Measurements from ENCODE around the gene SLC2A8. TPM values are rescaled to one million over a fixed set of nuclear protein-coding genes. Genes with fewer than 3 reads are reported as not detected.
A peak's percentile ranks its signal among the peaks of the same experiment; 100 is the strongest.

SLC2A8 gene
- total and polyA plus RNA-seq, 2 donors (not counting 1 experiment from before 2014, with no cell fraction given), result 8.3 to 14.2 TPM

DNA sequence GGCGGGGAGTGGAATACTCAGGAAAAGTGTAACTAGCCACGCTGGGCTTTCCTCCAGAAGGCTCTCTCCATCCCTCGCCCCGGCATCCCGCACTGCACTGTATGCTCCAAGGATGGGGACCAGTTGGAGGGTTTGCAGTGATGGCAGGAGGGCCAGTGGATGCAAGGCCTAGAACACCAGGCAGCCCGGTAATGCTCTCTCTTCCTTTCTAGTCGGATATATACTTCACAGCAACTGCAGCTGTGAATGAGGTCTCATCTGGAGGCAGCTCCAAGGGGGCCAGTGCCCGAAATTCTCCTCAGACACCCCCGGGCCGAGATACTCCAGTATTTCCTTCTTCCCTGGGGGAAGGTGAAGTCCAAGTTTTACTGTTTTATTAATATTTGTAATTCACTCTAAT lies 10.0 kb upstream of the SLC2A8 start:
- ATAC-seq (ENCODE audit: low read depth), result no peak
- DNase-seq, result no peak
- TF ChIP-seq EZH2 (IDR thresholded peaks at IDR 0.05; ENCODE audit: borderline replicate concordance, insufficient read depth, low read depth, low read length, poor library complexity, severe bottlenecking) (no peak), CTCF (IDR thresholded peaks at IDR 0.05) (no peak)
- H3K27ac ChIP-seq (ENCODE audit: low read length in 2 of 2), result no peak overlapping the region
- H3K4me3 Mint-ChIP-seq, result no peak overlapping the region
- WGBS (ENCODE audit: insufficient coverage), result 98% methylated on average over 6 of the region's 10 CpGs
- H3K27me3 Mint-ChIP-seq, result peaks cover 27% of the 10 kb centered on the region
- no peaks in the 10 kb centered on the region for H4K20me1 ChIP-seq (ENCODE audit: control insufficient read depth, insufficient read depth, low read length, poor library complexity, severe bottlenecking)
- no peak overlapping the region for H3K27ac Mint-ChIP-seq
- no peaks in the 10 kb centered on the region for H3K36me3 ChIP-seq (replicated peaks in 1 of 2; ENCODE audit: control extremely low read depth in 1 of 2, control insufficient read depth in 1 of 2, extremely low read depth in 1 of 2, insufficient read depth in 2 of 2, low read length in 1 of 2)
- H3K9ac ChIP-seq (ENCODE audit: low read length), result no peak overlapping the region
- H3K9me3 Mint-ChIP-seq (ENCODE audit: insufficient read depth), result no peaks in the 10 kb centered on the region
- ChIA-PET POLR2A (no interaction called here), CTCF (interaction anchor here (1.0 to 2.0 kb wide), 2 partner anchors 10 to 19 kb away, joined by 3 to 4 read pairs; partner anchors contain the start of gene SLC2A8)
- H2AFZ ChIP-seq (ENCODE audit: insufficient read depth, low read depth, low read length, poor library complexity, severe bottlenecking), result no peak overlapping the region
- H3K27me3 ChIP-seq (replicated peaks in 1 of 4; ENCODE audit: control extremely low read depth in 1 of 4, control insufficient read depth in 3 of 4, insufficient read depth in 4 of 4, low read length in 3 of 4), result peaks cover 0 to 31% (median 5%) of the 10 kb centered on the region in 4 experiments
- no peaks in the 10 kb centered on the region for H3K9me3 ChIP-seq (ENCODE audit: control extremely low read depth in 1 of 3, control insufficient read depth in 2 of 3, insufficient read depth in 1 of 3, low read length in 2 of 3)
- H3K4me2 ChIP-seq (replicated peaks; ENCODE audit: low read depth, low read length, poor library complexity, severe bottlenecking), result no peak overlapping the region
- peaks cover 0 to 2% of the 10 kb centered on the region in 2 donors for H3K4me1 ChIP-seq (ENCODE audit: control insufficient read depth in 2 of 2, insufficient read depth in 2 of 2, low read length in 2 of 2)
- no peak overlapping the region for H3K4me3 ChIP-seq (ENCODE audit: control extremely low read depth in 1 of 5, extremely low read depth in 1 of 5, insufficient read depth in 1 of 5, low read depth in 2 of 5, low read length in 4 of 5)
- H3K79me2 ChIP-seq (ENCODE audit: control insufficient read depth, insufficient read depth, low read length), result no peaks in the 10 kb centered on the region
- intact Hi-C loops (cut with micrococcal nuclease), result no loop called here
- H3K4me1 Mint-ChIP-seq, result peaks cover 4% of the 10 kb centered on the region

- H3K27me3 ChIP-seq (replicated peaks in 1 of 4; ENCODE audit: control extremely low read depth in 1 of 4, control insufficient read depth in 3 of 4, insufficient read depth in 4 of 4, low read length in 3 of 4), result peaks cover 0 to 26% (median 4%) of the 10 kb centered on the region in 4 experiments
- H3K36me3 ChIP-seq (replicated peaks in 1 of 2; ENCODE audit: control extremely low read depth in 1 of 2, control insufficient read depth in 1 of 2, extremely low read depth in 1 of 2, insufficient read depth in 2 of 2, low read length in 1 of 2), result no peaks in the 10 kb centered on the region
- CTCF ChIA-PET, result interaction anchor here (0.8 to 2.0 kb wide), 2 partner anchors 9 to 174 kb away, joined by 3 to 4 read pairs; partner anchors contain the start of gene SLC2A8
- peak; percentile 34 for DNase-seq
- no peak overlapping the region for H2AFZ ChIP-seq (ENCODE audit: insufficient read depth, low read depth, low read length, poor library complexity, severe bottlenecking)
- Mint-ChIP-seq H3K9me3 (ENCODE audit: insufficient read depth) (no peaks in the 10 kb centered on the region), H3K4me1 (peaks cover 4% of the 10 kb centered on the region), H3K27me3 (peaks cover 27% of the 10 kb centered on the region), H3K4me3 (no peak overlapping the region), H3K27ac (no peak overlapping the region)
- no peak overlapping the region for H3K27ac ChIP-seq (ENCODE audit: low read length in 2 of 2)
- intact Hi-C loops (cut with micrococcal nuclease), result no loop called here
- no peak overlapping the region for H3K9ac ChIP-seq (ENCODE audit: low read length)
- no peak overlapping the region for H3K4me3 ChIP-seq (ENCODE audit: control extremely low read depth in 1 of 5, extremely low read depth in 1 of 5, insufficient read depth in 1 of 5, low read depth in 2 of 5, low read length in 4 of 5)
- no peaks in the 10 kb centered on the region for H3K79me2 ChIP-seq (ENCODE audit: control insufficient read depth, insufficient read depth, low read length)
- POLR2A ChIA-PET, result interaction anchor here (0.7 kb wide), 1 partner anchor 111 kb away, joined by 6 read pairs; no protein-coding TSS in a partner anchor
- no peaks in the 10 kb centered on the region for H3K9me3 ChIP-seq (ENCODE audit: control extremely low read depth in 1 of 3, control insufficient read depth in 2 of 3, insufficient read depth in 1 of 3, low read length in 2 of 3)
- 29% methylated on average over 6 of the region's 10 CpGs for WGBS (ENCODE audit: insufficient coverage)
- no peaks in the 10 kb centered on the region for H4K20me1 ChIP-seq (ENCODE audit: control insufficient read depth, insufficient read depth, low read length, poor library complexity, severe bottlenecking)
- H3K4me2 ChIP-seq (replicated peaks; ENCODE audit: low read depth, low read length, poor library complexity, severe bottlenecking), result no peak overlapping the region
- H3K4me1 ChIP-seq (ENCODE audit: control insufficient read depth in 2 of 2, insufficient read depth in 2 of 2, low read length in 2 of 2), result peaks cover 0 to 2% of the 10 kb centered on the region in 2 donors
- ATAC-seq (ENCODE audit: low read depth), result peak; percentile 61
- TF ChIP-seq CTCF (IDR thresholded peaks at IDR 0.05) (no peak), EZH2 (IDR thresholded peaks at IDR 0.05; ENCODE audit: borderline replicate concordance, insufficient read depth, low read depth, low read length, poor library complexity, severe bottlenecking) (no peak)
These were observed 8.7 kb upstream of the SLC2A8 start for GRCh38 chr9:127388037-127388855.
